GM18502 (cell line): ENCODE results near the gene KCTD21.

ENCODE experiments used
- ATAC-seq: cut with Tn5 transposase; IDR thresholded peaks from one replicate; pipeline ENCODE4 v1.9.1; 2021; ENCODE audit warnings: mild to moderate bottlenecking; ENCODE audit not compliant: unreplicated experiment, poor library complexity

KCTD21 gene

GRCh38 chr11:78219493-78220217, 31.2 kb upstream of the KCTD21 start:
- no peak for ATAC-seq

GRCh38 chr11:78218707-78219492, 30.5 kb upstream of the KCTD21 start:
- no peak for ATAC-seq

- ATAC-seq = no peak
Measured at GRCh38 chr11:78217650-78218541, 29.5 kb upstream of the KCTD21 start.

GRCh38 chr11:78216571-78217287, 28.3 kb upstream of the KCTD21 start:
- ATAC-seq = no peak

GRCh38 chr11:78216021-78216420, 27.6 kb upstream of the KCTD21 start:
- ATAC-seq = no peak

- no peak for ATAC-seq
Measured at GRCh38 chr11:78214331-78215194, 26.1 kb upstream of the KCTD21 start.

GRCh38 chr11:78213526-78214330, 25.3 kb upstream of the KCTD21 start:
- no peak for ATAC-seq

- no peak for ATAC-seq
Measured at GRCh38 chr11:78212586-78213371, 24.4 kb upstream of the KCTD21 start.

- no peak for ATAC-seq
Measured at GRCh38 chr11:78211565-78211964, 23.1 kb upstream of the KCTD21 start.

- ATAC-seq = no peak
Measured at GRCh38 chr11:78210000-78210608, 21.7 kb upstream of the KCTD21 start.

GRCh38 chr11:78209478-78209877, 21.1 kb upstream of the KCTD21 start:
- ATAC-seq = no peak

GRCh38 chr11:78208257-78209165, 20.1 kb upstream of the KCTD21 start:
- ATAC-seq = no peak

GRCh38 chr11:78207532-78208256, 19.3 kb upstream of the KCTD21 start:
- no peak for ATAC-seq

GRCh38 chr11:78205691-78206090, 17.3 kb upstream of the KCTD21 start:
- ATAC-seq = no peak

GRCh38 chr11:78205256-78205655, 16.8 kb upstream of the KCTD21 start:
- no peak for ATAC-seq

GRCh38 chr11:78203184-78203583, 14.8 kb upstream of the KCTD21 start:
- no peak for ATAC-seq
